Hepatocyte (in vitro differentiated cells): ENCODE measurements around the gene RALBP1. TPM values are rescaled to one million over a fixed set of nuclear protein-coding genes. Genes with fewer than 3 reads are reported as not detected.

Experiments
- DNase-seq: peaks from one replicate; pipeline ENCODE4 v3.0.0-alpha.2; 2016; ENCODE audit warnings: low spot score
- H2AFZ ChIP-seq: fragments of 200-600 bp; sonication (generic); 2 replicates; pipeline ENCODE4 v1.6.0; 2016; ENCODE audit warnings: antibody characterized with exemption, mild to moderate bottlenecking
- H3K27ac ChIP-seq: fragments of 200-600 bp; sonication (generic); 2 replicates; pipeline ENCODE4 v1.5.1; 2016; ENCODE audit warnings: mild to moderate bottlenecking
- H3K27me3 ChIP-seq: fragments of 200-600 bp; sonication (generic); 2 replicates; pipeline ENCODE4 v1.6.1; 2016
- H3K36me3 ChIP-seq: fragments of 200-600 bp; sonication (generic); replicated peaks from 2 replicates; pipeline ENCODE4 v1.5.1; 2016; ENCODE audit warnings: low read depth; ENCODE audit not compliant: insufficient read depth
- H3K4me1 ChIP-seq: fragments of 200-600 bp; sonication (generic); 2 replicates; pipeline ENCODE4 v1.5.1; 2016; ENCODE audit warnings: mild to moderate bottlenecking, moderate library complexity; ENCODE audit not compliant: insufficient read depth
- H3K4me2 ChIP-seq: fragments of 200-600 bp; sonication (generic); 2 replicates; pipeline ENCODE4 v1.6.0; 2016
- H3K4me3 ChIP-seq: fragments of 200-600 bp; sonication (generic); 2 replicates; pipeline ENCODE4 v1.5.1; 2016; ENCODE audit warnings: mild to moderate bottlenecking
- H3K79me2 ChIP-seq: fragments of 200-600 bp; sonication (generic); 2 replicates; pipeline ENCODE4 v1.6.0; 2017; ENCODE audit warnings: mild to moderate bottlenecking
- H3K9me2 ChIP-seq: fragments of 200-600 bp; sonication (generic); replicated peaks from 2 replicates; pipeline ENCODE4 v1.6.0; 2017; ENCODE audit warnings: mild to moderate bottlenecking; ENCODE audit not compliant: insufficient read depth
- H3K9me3 ChIP-seq: fragments of 200-600 bp; sonication (generic); 2 replicates; pipeline ENCODE4 v1.5.1; 2016; ENCODE audit warnings: low read depth, mild to moderate bottlenecking
- H4K20me1 ChIP-seq: fragments of 200-600 bp; sonication (generic); 2 replicates; pipeline ENCODE4 v1.6.0; 2016; ENCODE audit warnings: mild to moderate bottlenecking; ENCODE audit not compliant: insufficient read depth, poor library complexity, severe bottlenecking
- EZH2 ChIP-seq: fragments of 200-600 bp; sonication (generic); IDR thresholded peaks from 2 replicates; pipeline ENCODE4 v1.6.1; 2016; ENCODE audit warnings: antibody characterized with exemption, mild to moderate bottlenecking, borderline replicate concordance
- EZH2phosphoT487 ChIP-seq: fragments of 200-600 bp; sonication (generic); IDR thresholded peaks from one replicate; pipeline ENCODE4 v1.6.1; 2018; ENCODE audit warnings: antibody characterized with exemption, mild to moderate bottlenecking, low read depth, moderate library complexity; ENCODE audit not compliant: unreplicated experiment, severe bottlenecking
- WGBS: methylation state at CpG from one replicate; pipeline ENCODE4 v1.1.6; 2016; ENCODE audit warnings: low lambda C conversion rate; ENCODE audit errors: missing lambda C conversion rate; 5-methylcytosine and 5-hydroxymethylcytosine counted together
- polyA plus RNA-seq: library from polyadenylated mRNA; unstranded; fragments of >200 nt; fragmentation: Nextera tagmentation; extraction: Ambion mirVana; gene quantifications from 2 replicates; pipeline ENCODE4 v1.2.1, GENCODE V29; 2016
- small RNA-seq: library from RNA; depleted of rRNA; stranded (forward); fragments of <200 nt; gene quantifications from one replicate; pipeline ENCODE3, GENCODE V24; 2014
- total RNA-seq: library from RNA; depleted of rRNA; stranded (reverse); fragments of >200 nt; gene quantifications from 2 replicates; pipeline ENCODE4 v1.2.3, GENCODE V29; 2014
- TF ChIP-seq, protein P1 (sequence below): fragments of 200-600 bp; sonication (generic); IDR thresholded peaks from 2 replicates; pipeline ENCODE4 v1.5.1; 2016; ENCODE audit warnings: antibody characterized with exemption, mild to moderate bottlenecking; ENCODE audit not compliant: poor library complexity

RALBP1 gene
- total and polyA plus RNA-seq, 2 experiments from 2014 or later, result 41.3 to 55.0 TPM

DNA sequence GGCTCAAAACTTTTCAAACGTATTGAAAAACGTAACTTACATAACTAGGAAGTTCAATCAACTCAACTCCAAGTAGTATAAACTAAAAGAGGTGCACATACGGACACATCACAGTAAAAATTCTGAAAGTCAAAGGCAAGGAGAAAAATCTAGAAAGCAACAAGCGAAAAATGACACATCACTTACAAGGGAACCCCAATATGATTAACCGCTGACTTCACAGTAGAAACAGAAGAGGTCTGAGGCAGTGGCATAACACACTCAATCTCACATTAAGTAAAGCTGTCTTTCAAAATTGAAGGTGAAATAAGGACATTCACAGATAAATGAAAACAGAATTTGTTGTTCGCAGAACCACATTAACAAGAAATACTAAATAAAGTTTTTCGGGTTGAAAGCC lies 106.4 kb downstream of the RALBP1 start:
- Histone ChIP-seq H3K36me3 (no peaks in the 10 kb centered on the region), H3K9me2 (no peaks in the 10 kb centered on the region), H3K4me1 (no peaks in the 10 kb centered on the region), H3K27ac (no peak overlapping the region), H3K27me3 (no peaks in the 10 kb centered on the region), H2AFZ (no peak overlapping the region), H3K9me3 (no peaks in the 10 kb centered on the region), H3K4me2 (no peak overlapping the region), H4K20me1 (no peaks in the 10 kb centered on the region), H3K4me3 (no peak overlapping the region), H3K79me2 (peaks cover 22% of the 10 kb centered on the region)
- no peak for DNase-seq
- TF ChIP-seq EZH2, result no peak
- TF ChIP-seq, protein P1, sequence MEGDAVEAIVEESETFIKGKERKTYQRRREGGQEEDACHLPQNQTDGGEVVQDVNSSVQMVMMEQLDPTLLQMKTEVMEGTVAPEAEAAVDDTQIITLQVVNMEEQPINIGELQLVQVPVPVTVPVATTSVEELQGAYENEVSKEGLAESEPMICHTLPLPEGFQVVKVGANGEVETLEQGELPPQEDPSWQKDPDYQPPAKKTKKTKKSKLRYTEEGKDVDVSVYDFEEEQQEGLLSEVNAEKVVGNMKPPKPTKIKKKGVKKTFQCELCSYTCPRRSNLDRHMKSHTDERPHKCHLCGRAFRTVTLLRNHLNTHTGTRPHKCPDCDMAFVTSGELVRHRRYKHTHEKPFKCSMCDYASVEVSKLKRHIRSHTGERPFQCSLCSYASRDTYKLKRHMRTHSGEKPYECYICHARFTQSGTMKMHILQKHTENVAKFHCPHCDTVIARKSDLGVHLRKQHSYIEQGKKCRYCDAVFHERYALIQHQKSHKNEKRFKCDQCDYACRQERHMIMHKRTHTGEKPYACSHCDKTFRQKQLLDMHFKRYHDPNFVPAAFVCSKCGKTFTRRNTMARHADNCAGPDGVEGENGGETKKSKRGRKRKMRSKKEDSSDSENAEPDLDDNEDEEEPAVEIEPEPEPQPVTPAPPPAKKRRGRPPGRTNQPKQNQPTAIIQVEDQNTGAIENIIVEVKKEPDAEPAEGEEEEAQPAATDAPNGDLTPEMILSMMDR, result no peak
- no peak for TF ChIP-seq EZH2phosphoT487
- 96% methylated on average over 7 of the region's 7 CpGs for WGBS

DNA sequence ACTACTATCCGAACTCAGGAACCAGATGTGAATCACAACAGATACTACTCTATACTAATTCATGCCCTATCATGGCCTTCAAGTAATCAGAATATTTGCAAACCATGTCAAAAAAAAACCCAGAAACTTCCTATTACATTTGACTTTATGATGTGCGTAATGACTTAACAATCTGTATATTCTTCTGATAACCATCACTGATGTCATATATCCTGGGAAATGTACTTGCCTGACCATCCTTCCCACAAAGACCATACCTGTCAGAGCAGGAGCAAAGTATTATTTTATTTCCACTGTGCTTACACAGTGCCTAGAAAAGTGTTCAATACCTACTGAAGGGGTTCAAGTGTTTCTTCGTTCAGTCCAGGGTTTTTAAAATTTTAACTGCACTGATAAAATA lies 111.5 kb downstream of the RALBP1 start:
- TF ChIP-seq, protein P1, result no peak
- no peak for TF ChIP-seq EZH2phosphoT487
- TF ChIP-seq EZH2, result no peak
- Histone ChIP-seq H3K4me1 (no peaks in the 10 kb centered on the region), H2AFZ (no peak overlapping the region), H3K27ac (no peak overlapping the region), H3K9me2 (no peaks in the 10 kb centered on the region), H3K36me3 (no peaks in the 10 kb centered on the region), H4K20me1 (no peaks in the 10 kb centered on the region), H3K27me3 (no peaks in the 10 kb centered on the region), H3K4me3 (no peak overlapping the region), H3K4me2 (no peak overlapping the region), H3K9me3 (no peaks in the 10 kb centered on the region), H3K79me2 (peaks cover 69% of the 10 kb centered on the region)
- 96% methylated on average over 3 of the region's 3 CpGs for WGBS
- no peak for DNase-seq

Small RNAs within 50 kb of the gene (small RNA-seq; reads per million reads assigned to genes)
- not detected for gene RNU2-27P

Other genes with a start within 250 kb of the RALBP1 start
- gene TWSG1, start 140.7 kb upstream of the RALBP1 start, total RNA-seq, result 60.5 and 61.4 TPM in 2 replicates
- gene TWSG1, start 140.7 kb upstream of the RALBP1 start, polyA plus RNA-seq, result 35.7 and 36.7 TPM in 2 replicates
- gene PPP4R1, start 139.0 kb downstream of the RALBP1 start, total RNA-seq, result 91.0 and 93.6 TPM in 2 replicates
- gene PPP4R1, start 139.0 kb downstream of the RALBP1 start, polyA plus RNA-seq, result 34.5 and 45.0 TPM in 2 replicates
- gene RAB31, start 232.8 kb downstream of the RALBP1 start, total RNA-seq, result 21.0 and 26.0 TPM in 2 replicates
- gene RAB31, start 232.8 kb downstream of the RALBP1 start, polyA plus RNA-seq, result 81.8 and 120 TPM in 2 replicates